GM23338 (cell line): Measurements from ENCODE around the gene VEPH1. TPM values are rescaled to one million over a fixed set of nuclear protein-coding genes. Genes with fewer than 3 reads are reported as not detected.

ENCODE experiments used
- ATAC-seq: fragments of 200-7000 bp; cut with Tn5 transposase; 3 replicates; pipeline ENCODE4 v1.9.1; 2020
- DNase-seq: peaks from one replicate; pipeline ENCODE4 v3.0.0-alpha.2; 2015; ENCODE audit warnings: low spot score
- H2AFZ ChIP-seq: fragments of 200-600 bp; sonication (generic); 2 replicates; pipeline ENCODE4 v1.8.0; 2016; ENCODE audit warnings: antibody characterized with exemption, mild to moderate bottlenecking, moderate library complexity
- H3F3A ChIP-seq: fragments of 200-600 bp; sonication (generic); replicated peaks from 2 replicates; pipeline ENCODE4 v1.8.0; 2017; ENCODE audit warnings: antibody characterized with exemption, mixed run types, low read depth
- H3K27ac ChIP-seq: fragments of 200-600 bp; sonication (generic); 2 replicates; pipeline ENCODE4 v1.6.1; 2016; ENCODE audit warnings: low read depth
- H3K27me3 ChIP-seq: fragments of 200-600 bp; sonication (generic); 2 replicates; pipeline ENCODE4 v1.8.0; 2016; ENCODE audit warnings: mild to moderate bottlenecking, mixed run types, moderate library complexity; ENCODE audit not compliant: insufficient read depth
- H3K36me3 ChIP-seq: fragments of 200-600 bp; sonication (generic); 2 replicates; pipeline ENCODE4 v1.8.0; 2016; ENCODE audit warnings: mild to moderate bottlenecking; ENCODE audit not compliant: insufficient read depth
- H3K4me1 ChIP-seq: fragments of 200-600 bp; sonication (generic); 2 replicates; pipeline ENCODE4 v1.8.0; 2016; ENCODE audit warnings: mild to moderate bottlenecking, moderate library complexity; ENCODE audit not compliant: insufficient read depth
- H3K4me2 ChIP-seq: fragments of 200-600 bp; sonication (generic); 2 replicates; pipeline ENCODE4 v1.7.1; 2017; ENCODE audit warnings: mixed run types
- H3K4me3 ChIP-seq: fragments of 200-600 bp; sonication (generic); 2 replicates; pipeline ENCODE4 v1.6.1; 2016; ENCODE audit warnings: mixed run types
- H3K79me2 ChIP-seq: fragments of 200-600 bp; sonication (generic); replicated peaks from 2 replicates; pipeline ENCODE4 v1.8.0; 2017; ENCODE audit warnings: mild to moderate bottlenecking; ENCODE audit not compliant: insufficient read depth
- H3K9me2 ChIP-seq: fragments of 200-600 bp; sonication (generic); 2 replicates; pipeline ENCODE4 v1.8.0; 2017; ENCODE audit not compliant: insufficient read depth
- H4K20me1 ChIP-seq: fragments of 200-600 bp; sonication (generic); replicated peaks from 2 replicates; pipeline ENCODE4 v1.8.0; 2017; ENCODE audit warnings: mild to moderate bottlenecking; ENCODE audit not compliant: insufficient read depth
- H3K27ac Mint-ChIP-seq: 2 replicates; pipeline ENCODE4 v1.8.0; 2020; ENCODE audit warnings: inconsistent platforms, mild to moderate bottlenecking, moderate library complexity, mixed read lengths
- H3K27me3 Mint-ChIP-seq: 3 replicates; pipeline ENCODE4 v1.8.0; 2022; ENCODE audit warnings: low read depth, mild to moderate bottlenecking, moderate library complexity, mixed read lengths, inconsistent platforms; ENCODE audit not compliant: insufficient read depth, poor library complexity
- H3K36me3 Mint-ChIP-seq: 3 replicates; pipeline ENCODE4 v1.8.0; 2021; ENCODE audit warnings: low read depth, mild to moderate bottlenecking, inconsistent platforms, moderate library complexity, mixed read lengths
- H3K4me1 Mint-ChIP-seq: 3 replicates; pipeline ENCODE4 v1.8.0; 2020; ENCODE audit warnings: mild to moderate bottlenecking, inconsistent platforms, mixed read lengths
- H3K4me3 Mint-ChIP-seq: 3 replicates; pipeline ENCODE4 v1.8.0; 2021; ENCODE audit warnings: moderate library complexity, mild to moderate bottlenecking, inconsistent platforms, mixed read lengths
- H3K9me3 Mint-ChIP-seq: 3 replicates; pipeline ENCODE4 v1.8.0; 2020; ENCODE audit warnings: moderate library complexity, mild to moderate bottlenecking, inconsistent platforms, mixed read lengths
- CREB1 ChIP-seq: fragments of 250-450 bp; sonication (Bioruptor Pico); IDR thresholded peaks from 2 replicates; pipeline ENCODE4 v1.5.0; 2020; ENCODE audit warnings: low read depth, mild to moderate bottlenecking, moderate library complexity
- EZH2 ChIP-seq: fragments of 200-600 bp; sonication (generic); IDR thresholded peaks from one replicate; pipeline ENCODE4 v1.8.0; 2017; ENCODE audit warnings: antibody characterized with exemption, mild to moderate bottlenecking, low read depth; ENCODE audit not compliant: unreplicated experiment
- EZH2phosphoT487 ChIP-seq: fragments of 200-600 bp; sonication (generic); IDR thresholded peaks from one replicate; pipeline ENCODE4 v1.8.1; 2018; ENCODE audit warnings: antibody characterized with exemption; ENCODE audit not compliant: unreplicated experiment
- JUNB ChIP-seq: IDR thresholded peaks from one replicate; pipeline ENCODE4 v1.6.1; 2016; ENCODE audit warnings: antibody characterized with exemption; ENCODE audit not compliant: unreplicated experiment
- NANOG ChIP-seq: IDR thresholded peaks from 2 replicates; pipeline ENCODE4 v1.6.1; 2016; ENCODE audit warnings: antibody characterized with exemption, borderline replicate concordance
- POLR2AphosphoS5 ChIP-seq: IDR thresholded peaks from 2 replicates; pipeline ENCODE4 v1.6.1; 2016; ENCODE audit warnings: antibody characterized with exemption, low read depth
- STAT1 ChIP-seq: IDR thresholded peaks from one replicate; pipeline ENCODE4 v1.6.1; 2016; ENCODE audit warnings: antibody characterized with exemption; ENCODE audit not compliant: unreplicated experiment
- ZNF114 ChIP-seq: fragments of 250-450 bp; sonication (Bioruptor Pico); IDR thresholded peaks from 2 replicates; pipeline ENCODE4 v1.5.0; 2020; ENCODE audit warnings: mild to moderate bottlenecking, moderate library complexity
- ZNF331 ChIP-seq: fragments of 250-450 bp; sonication (Bioruptor Pico); IDR thresholded peaks from 2 replicates; pipeline ENCODE4 v1.5.0; 2020; ENCODE audit warnings: low read depth, mild to moderate bottlenecking, moderate library complexity
- polyA plus RNA-seq: library from polyadenylated mRNA; unstranded; fragments of >200 nt; fragmentation: Nextera tagmentation; extraction: Ambion mirVana; gene quantifications from 2 replicates; pipeline ENCODE4 v1.2.1, GENCODE V29; 2016
- total RNA-seq: library from RNA; depleted of rRNA; stranded (reverse); fragments of >200 nt; shearing (Covaris generic); gene quantifications from 2 replicates; pipeline ENCODE4 v1.2.3, GENCODE V29; 2014
- TF ChIP-seq, protein P1 (sequence below): IDR thresholded peaks from one replicate; pipeline ENCODE4 v1.6.1; 2018; ENCODE audit warnings: antibody characterized with exemption; ENCODE audit not compliant: unreplicated experiment
- TF ChIP-seq, protein P2 (sequence below), 2 experiments: fragments of 200-600 bp in 1 of 2; sonication (generic) in 1 of 2; conservative IDR thresholded peaks; 2 replicates each; pipeline versions ENCODE4 v1.5.1 to v1.6.1; 2016 to 2017; ENCODE audit warnings: antibody characterized with exemption in 2 of 2, low read depth in 2 of 2, mild to moderate bottlenecking in 2 of 2, moderate library complexity in 1 of 2
- TF ChIP-seq, protein P3 (sequence below): IDR thresholded peaks from 2 replicates; pipeline ENCODE4 v1.6.1; 2016; ENCODE audit warnings: antibody characterized with exemption
- TF ChIP-seq, protein P4 (sequence below): fragments of 250-450 bp; sonication (Bioruptor Pico); IDR thresholded peaks from 2 replicates; pipeline ENCODE4 v1.5.0; 2020; ENCODE audit warnings: mild to moderate bottlenecking, moderate library complexity

VEPH1 gene
- total and polyA plus RNA-seq, 2 experiments from 2014 or later, result 15.4 to 33.8 TPM

DNA sequence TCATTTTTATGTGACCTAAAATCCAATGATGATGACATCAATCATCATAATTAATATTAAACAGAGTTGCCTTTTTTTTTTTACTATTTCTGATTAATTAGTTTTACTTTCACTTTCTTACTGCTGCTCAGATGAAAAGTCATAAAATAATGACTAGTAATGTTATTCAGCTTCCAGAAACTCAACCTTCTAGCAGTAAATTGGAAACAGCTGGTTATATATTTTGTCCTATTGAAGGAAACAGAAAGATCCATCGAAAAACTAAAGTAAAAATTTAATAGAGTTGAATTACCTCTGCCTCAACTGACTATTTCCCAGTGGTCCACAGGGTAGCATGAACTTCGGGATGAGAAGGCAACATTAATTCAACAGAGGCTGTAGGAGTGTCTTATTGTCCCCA is 173.7 kb downstream of the VEPH1 start:
- no peak overlapping the region for H3K4me2 ChIP-seq

More for the DNA sequence above, 173.7 kb downstream of the VEPH1 start:
- H3K27ac ChIP-seq, result no peak overlapping the region
- no peaks in the 10 kb centered on the region for H3K9me2 ChIP-seq
- H3K9me3 Mint-ChIP-seq, result peaks cover 8% of the 10 kb centered on the region; the same call in 2 of the 3 replicates
- no peaks in the 10 kb centered on the region for H3K36me3 ChIP-seq
- H2AFZ ChIP-seq, result no peak overlapping the region
- H3F3A ChIP-seq, result no peaks in the 10 kb centered on the region
- H3K27me3 ChIP-seq, result no peaks in the 10 kb centered on the region
- peaks cover 5% of the 10 kb centered on the region; the same call in 1 of the 3 replicates for H3K36me3 Mint-ChIP-seq
- H3K27me3 Mint-ChIP-seq, result no peaks in the 10 kb centered on the region
- H3K27ac Mint-ChIP-seq, result no peak overlapping the region
- H3K4me1 ChIP-seq, result 0 out of 2 replicates have a peak, but pooled peaks cover under 1% of the 10 kb centered on the region
- no peaks in the 10 kb centered on the region for H3K79me2 ChIP-seq
- no peak overlapping the region for H3K4me3 Mint-ChIP-seq
- no peak for DNase-seq
- H4K20me1 ChIP-seq, result no peaks in the 10 kb centered on the region
- peaks cover 9% of the 10 kb centered on the region for H3K4me1 Mint-ChIP-seq
- ATAC-seq, result no peak
- H3K4me3 ChIP-seq, result no peak overlapping the region
- TF ChIP-seq, protein P1, sequence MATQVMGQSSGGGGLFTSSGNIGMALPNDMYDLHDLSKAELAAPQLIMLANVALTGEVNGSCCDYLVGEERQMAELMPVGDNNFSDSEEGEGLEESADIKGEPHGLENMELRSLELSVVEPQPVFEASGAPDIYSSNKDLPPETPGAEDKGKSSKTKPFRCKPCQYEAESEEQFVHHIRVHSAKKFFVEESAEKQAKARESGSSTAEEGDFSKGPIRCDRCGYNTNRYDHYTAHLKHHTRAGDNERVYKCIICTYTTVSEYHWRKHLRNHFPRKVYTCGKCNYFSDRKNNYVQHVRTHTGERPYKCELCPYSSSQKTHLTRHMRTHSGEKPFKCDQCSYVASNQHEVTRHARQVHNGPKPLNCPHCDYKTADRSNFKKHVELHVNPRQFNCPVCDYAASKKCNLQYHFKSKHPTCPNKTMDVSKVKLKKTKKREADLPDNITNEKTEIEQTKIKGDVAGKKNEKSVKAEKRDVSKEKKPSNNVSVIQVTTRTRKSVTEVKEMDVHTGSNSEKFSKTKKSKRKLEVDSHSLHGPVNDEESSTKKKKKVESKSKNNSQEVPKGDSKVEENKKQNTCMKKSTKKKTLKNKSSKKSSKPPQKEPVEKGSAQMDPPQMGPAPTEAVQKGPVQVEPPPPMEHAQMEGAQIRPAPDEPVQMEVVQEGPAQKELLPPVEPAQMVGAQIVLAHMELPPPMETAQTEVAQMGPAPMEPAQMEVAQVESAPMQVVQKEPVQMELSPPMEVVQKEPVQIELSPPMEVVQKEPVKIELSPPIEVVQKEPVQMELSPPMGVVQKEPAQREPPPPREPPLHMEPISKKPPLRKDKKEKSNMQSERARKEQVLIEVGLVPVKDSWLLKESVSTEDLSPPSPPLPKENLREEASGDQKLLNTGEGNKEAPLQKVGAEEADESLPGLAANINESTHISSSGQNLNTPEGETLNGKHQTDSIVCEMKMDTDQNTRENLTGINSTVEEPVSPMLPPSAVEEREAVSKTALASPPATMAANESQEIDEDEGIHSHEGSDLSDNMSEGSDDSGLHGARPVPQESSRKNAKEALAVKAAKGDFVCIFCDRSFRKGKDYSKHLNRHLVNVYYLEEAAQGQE, result no peak
- TF ChIP-seq POLR2AphosphoS5 (no peak), STAT1 (no peak), ZNF114 (CRISPR knock-in tag) (no peak), ZNF331 (CRISPR knock-in tag) (no peak), JUNB (no peak), EZH2phosphoT487 (no peak), NANOG (no peak), EZH2 (no peak), CREB1 (CRISPR knock-in tag) (no peak)
- TF ChIP-seq, protein P2, sequence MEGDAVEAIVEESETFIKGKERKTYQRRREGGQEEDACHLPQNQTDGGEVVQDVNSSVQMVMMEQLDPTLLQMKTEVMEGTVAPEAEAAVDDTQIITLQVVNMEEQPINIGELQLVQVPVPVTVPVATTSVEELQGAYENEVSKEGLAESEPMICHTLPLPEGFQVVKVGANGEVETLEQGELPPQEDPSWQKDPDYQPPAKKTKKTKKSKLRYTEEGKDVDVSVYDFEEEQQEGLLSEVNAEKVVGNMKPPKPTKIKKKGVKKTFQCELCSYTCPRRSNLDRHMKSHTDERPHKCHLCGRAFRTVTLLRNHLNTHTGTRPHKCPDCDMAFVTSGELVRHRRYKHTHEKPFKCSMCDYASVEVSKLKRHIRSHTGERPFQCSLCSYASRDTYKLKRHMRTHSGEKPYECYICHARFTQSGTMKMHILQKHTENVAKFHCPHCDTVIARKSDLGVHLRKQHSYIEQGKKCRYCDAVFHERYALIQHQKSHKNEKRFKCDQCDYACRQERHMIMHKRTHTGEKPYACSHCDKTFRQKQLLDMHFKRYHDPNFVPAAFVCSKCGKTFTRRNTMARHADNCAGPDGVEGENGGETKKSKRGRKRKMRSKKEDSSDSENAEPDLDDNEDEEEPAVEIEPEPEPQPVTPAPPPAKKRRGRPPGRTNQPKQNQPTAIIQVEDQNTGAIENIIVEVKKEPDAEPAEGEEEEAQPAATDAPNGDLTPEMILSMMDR (conservative IDR thresholded peaks at IDR 0.05; ENCODE audit: low read depth in 2 of 2), result no peak
- TF ChIP-seq, protein P3, sequence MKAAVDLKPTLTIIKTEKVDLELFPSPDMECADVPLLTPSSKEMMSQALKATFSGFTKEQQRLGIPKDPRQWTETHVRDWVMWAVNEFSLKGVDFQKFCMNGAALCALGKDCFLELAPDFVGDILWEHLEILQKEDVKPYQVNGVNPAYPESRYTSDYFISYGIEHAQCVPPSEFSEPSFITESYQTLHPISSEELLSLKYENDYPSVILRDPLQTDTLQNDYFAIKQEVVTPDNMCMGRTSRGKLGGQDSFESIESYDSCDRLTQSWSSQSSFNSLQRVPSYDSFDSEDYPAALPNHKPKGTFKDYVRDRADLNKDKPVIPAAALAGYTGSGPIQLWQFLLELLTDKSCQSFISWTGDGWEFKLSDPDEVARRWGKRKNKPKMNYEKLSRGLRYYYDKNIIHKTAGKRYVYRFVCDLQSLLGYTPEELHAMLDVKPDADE, result no peak
- TF ChIP-seq, protein P4, sequence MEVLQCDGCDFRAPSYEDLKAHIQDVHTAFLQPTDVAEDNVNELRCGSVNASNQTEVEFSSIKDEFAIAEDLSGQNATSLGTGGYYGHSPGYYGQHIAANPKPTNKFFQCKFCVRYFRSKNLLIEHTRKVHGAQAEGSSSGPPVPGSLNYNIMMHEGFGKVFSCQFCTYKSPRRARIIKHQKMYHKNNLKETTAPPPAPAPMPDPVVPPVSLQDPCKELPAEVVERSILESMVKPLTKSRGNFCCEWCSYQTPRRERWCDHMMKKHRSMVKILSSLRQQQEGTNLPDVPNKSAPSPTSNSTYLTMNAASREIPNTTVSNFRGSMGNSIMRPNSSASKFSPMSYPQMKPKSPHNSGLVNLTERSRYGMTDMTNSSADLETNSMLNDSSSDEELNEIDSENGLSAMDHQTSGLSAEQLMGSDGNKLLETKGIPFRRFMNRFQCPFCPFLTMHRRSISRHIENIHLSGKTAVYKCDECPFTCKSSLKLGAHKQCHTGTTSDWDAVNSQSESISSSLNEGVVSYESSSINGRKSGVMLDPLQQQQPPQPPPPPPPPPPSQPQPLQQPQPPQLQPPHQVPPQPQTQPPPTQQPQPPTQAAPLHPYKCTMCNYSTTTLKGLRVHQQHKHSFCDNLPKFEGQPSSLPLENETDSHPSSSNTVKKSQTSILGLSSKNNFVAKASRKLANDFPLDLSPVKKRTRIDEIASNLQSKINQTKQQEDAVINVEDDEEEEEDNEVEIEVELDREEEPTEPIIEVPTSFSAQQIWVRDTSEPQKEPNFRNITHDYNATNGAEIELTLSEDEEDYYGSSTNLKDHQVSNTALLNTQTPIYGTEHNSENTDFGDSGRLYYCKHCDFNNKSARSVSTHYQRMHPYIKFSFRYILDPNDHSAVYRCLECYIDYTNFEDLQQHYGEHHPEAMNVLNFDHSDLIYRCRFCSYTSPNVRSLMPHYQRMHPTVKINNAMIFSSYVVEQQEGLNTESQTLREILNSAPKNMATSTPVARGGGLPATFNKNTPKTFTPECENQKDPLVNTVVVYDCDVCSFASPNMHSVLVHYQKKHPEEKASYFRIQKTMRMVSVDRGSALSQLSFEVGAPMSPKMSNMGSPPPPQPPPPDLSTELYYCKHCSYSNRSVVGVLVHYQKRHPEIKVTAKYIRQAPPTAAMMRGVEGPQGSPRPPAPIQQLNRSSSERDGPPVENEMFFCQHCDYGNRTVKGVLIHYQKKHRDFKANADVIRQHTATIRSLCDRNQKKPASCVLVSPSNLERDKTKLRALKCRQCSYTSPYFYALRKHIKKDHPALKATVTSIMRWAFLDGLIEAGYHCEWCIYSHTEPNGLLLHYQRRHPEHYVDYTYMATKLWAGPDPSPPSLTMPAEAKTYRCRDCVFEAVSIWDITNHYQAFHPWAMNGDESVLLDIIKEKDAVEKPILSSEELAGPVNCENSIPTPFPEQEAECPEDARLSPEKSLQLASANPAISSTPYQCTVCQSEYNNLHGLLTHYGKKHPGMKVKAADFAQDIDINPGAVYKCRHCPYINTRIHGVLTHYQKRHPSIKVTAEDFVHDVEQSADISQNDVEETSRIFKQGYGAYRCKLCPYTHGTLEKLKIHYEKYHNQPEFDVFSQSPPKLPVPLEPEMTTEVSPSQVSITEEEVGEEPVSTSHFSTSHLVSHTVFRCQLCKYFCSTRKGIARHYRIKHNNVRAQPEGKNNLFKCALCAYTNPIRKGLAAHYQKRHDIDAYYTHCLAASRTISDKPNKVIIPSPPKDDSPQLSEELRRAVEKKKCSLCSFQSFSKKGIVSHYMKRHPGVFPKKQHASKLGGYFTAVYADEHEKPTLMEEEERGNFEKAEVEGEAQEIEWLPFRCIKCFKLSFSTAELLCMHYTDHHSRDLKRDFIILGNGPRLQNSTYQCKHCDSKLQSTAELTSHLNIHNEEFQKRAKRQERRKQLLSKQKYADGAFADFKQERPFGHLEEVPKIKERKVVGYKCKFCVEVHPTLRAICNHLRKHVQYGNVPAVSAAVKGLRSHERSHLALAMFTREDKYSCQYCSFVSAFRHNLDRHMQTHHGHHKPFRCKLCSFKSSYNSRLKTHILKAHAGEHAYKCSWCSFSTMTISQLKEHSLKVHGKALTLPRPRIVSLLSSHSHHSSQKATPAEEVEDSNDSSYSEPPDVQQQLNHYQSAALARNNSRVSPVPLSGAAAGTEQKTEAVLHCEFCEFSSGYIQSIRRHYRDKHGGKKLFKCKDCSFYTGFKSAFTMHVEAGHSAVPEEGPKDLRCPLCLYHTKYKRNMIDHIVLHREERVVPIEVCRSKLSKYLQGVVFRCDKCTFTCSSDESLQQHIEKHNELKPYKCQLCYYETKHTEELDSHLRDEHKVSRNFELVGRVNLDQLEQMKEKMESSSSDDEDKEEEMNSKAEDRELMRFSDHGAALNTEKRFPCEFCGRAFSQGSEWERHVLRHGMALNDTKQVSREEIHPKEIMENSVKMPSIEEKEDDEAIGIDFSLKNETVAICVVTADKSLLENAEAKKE, result no peak
